Esophagus muscularis mucosa (tissue), 3 donors: ENCODE measurements around the gene CCDC51.

Experiments used
- CTCF ChIP-seq, 3 experiments: fragments of 200-600 bp in 2 of 3; fragments of 450-650 bp in 1 of 3; sonication (generic) in 2 of 3; IDR thresholded peaks; one replicate each; pipeline ENCODE4 v1.5.1; 2017 to 2019; ENCODE audit warnings: antibody characterized with exemption in 3 of 3, mild to moderate bottlenecking in 2 of 3, moderate library complexity in 1 of 3
- POLR2A ChIP-seq: fragments of 450-650 bp; IDR thresholded peaks from one replicate; pipeline ENCODE4 v1.6.1; 2017; ENCODE audit warnings: antibody characterized with exemption, moderate library complexity, mild to moderate bottlenecking, low read depth

GRCh38 chr3:48469046-48469915 is 29.4 kb upstream of the CCDC51 start:
- TF ChIP-seq CTCF (IDR thresholded peaks at IDR 0.05) (no peak), POLR2A (no peak)
